Activated CD8-positive, alpha-beta memory T cell treated with anti-CD3 and anti-CD28 coated beads, Interleukin-2, amount 10 ng/mL, durations not matched to agents 7 days and 5 days (primary cell): ENCODE measurements around the gene SHISA6. TPM values are rescaled to one million over a fixed set of nuclear protein-coding genes. Genes with fewer than 3 reads are reported as not detected.

Experiments used
- ATAC-seq: fragments of 150-1000 bp; cut with Tn5 transposase; one replicate; pipeline ENCODE4 v1.10.0; 2021; ENCODE audit warnings: moderate library complexity
- CTCF ChIA-PET: fragments of 350-600 bp; sonication (Branson Sonifier 250); formaldehyde crosslinking; loops from one replicate; lab custom pipeline; 2021; ENCODE audit warnings: antibody characterized with exemption; lab: Charles Lee
- DNase-seq: peaks from one replicate; pipeline ENCODE4 v3.0.0-alpha.2; 2020
- H3K27ac Mint-ChIP-seq: one replicate; pipeline ENCODE4 v1.8.0; 2021; ENCODE audit warnings: mild to moderate bottlenecking, mixed read lengths
- H3K27me3 Mint-ChIP-seq: one replicate; pipeline ENCODE4 v1.8.0; 2021; ENCODE audit warnings: mixed read lengths
- H3K36me3 Mint-ChIP-seq: one replicate; pipeline ENCODE4 v1.8.0; 2021; ENCODE audit warnings: mild to moderate bottlenecking, mixed read lengths
- H3K4me1 Mint-ChIP-seq: one replicate; pipeline ENCODE4 v1.8.0; 2021; ENCODE audit warnings: mixed read lengths
- H3K4me3 Mint-ChIP-seq: one replicate; pipeline ENCODE4 v1.8.0; 2021; ENCODE audit warnings: mild to moderate bottlenecking, moderate library complexity, mixed read lengths
- H3K9me3 Mint-ChIP-seq: one replicate; pipeline ENCODE4 v1.8.0; 2022; ENCODE audit warnings: low read depth, mixed read lengths
- total RNA-seq, 2 experiments: library from RNA; stranded (reverse); gene quantifications; one replicate each; pipeline ENCODE4 v1.2.3, GENCODE V29; 2021

The SHISA6 gene
- total RNA-seq, 2 experiments from 2014 or later: not detected

DNA sequence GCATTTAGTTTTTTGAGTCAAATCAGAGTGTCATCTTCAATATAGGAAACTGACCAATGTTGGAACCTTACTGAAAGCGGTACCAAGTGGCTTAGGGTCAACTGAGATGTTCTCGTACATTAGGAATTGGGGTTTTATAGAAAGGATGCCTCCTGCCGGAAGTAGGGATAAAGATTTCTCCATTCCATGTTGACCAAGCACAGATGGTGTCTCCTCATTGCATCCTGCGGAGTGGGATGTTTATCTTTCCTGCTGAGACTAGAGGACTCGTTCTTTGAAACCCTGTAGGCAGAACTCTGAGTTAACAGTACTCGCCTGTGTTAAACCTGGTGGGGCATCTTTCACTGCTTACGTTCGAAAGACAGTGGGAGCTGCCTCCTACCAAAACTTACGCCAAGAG is 1.4 kb downstream of the SHISA6 start:
- no peak for ATAC-seq
- CTCF ChIA-PET: no interaction called here
- H3K27ac Mint-ChIP-seq: no peak overlapping the region

DNA sequence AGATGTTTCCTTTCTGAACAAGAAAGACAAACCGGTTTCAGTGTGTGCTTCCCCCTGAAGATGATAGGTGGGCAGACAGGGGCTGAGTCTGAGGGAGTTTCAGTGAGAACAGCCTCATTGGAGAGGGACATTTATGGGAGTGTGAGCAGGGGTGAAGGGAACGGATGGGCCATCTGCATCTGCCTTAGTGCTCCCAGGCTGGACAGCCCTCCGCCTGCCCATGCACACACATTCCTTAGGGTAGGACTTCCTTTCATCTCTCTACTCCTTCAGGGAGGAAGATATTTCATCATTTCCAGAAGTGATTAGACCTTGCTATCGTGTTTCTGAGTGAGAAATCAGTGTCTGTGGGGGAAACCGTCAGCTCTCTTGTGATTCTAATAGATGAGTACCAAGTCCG is 3.8 kb downstream of the SHISA6 start:
- peaks cover 14% of the 10 kb centered on the region for H3K27me3 Mint-ChIP-seq
- CTCF ChIA-PET: no interaction called here
- no peak for DNase-seq
- H3K27ac Mint-ChIP-seq: no peak overlapping the region
- no peak for ATAC-seq
- no peaks in the 10 kb centered on the region for H3K9me3 Mint-ChIP-seq
- no peaks in the 10 kb centered on the region for H3K4me1 Mint-ChIP-seq
- H3K36me3 Mint-ChIP-seq: peaks cover 4% of the 10 kb centered on the region
- H3K4me3 Mint-ChIP-seq: no peak overlapping the region

More for the DNA sequence above, 1.4 kb downstream of the SHISA6 start:
- Mint-ChIP-seq H3K4me1 (no peaks in the 10 kb centered on the region), H3K27me3 (peaks cover 25% of the 10 kb centered on the region), H3K4me3 (no peak overlapping the region), H3K9me3 (no peaks in the 10 kb centered on the region), H3K36me3 (peaks cover 4% of the 10 kb centered on the region)
- no peak for DNase-seq

DNA sequence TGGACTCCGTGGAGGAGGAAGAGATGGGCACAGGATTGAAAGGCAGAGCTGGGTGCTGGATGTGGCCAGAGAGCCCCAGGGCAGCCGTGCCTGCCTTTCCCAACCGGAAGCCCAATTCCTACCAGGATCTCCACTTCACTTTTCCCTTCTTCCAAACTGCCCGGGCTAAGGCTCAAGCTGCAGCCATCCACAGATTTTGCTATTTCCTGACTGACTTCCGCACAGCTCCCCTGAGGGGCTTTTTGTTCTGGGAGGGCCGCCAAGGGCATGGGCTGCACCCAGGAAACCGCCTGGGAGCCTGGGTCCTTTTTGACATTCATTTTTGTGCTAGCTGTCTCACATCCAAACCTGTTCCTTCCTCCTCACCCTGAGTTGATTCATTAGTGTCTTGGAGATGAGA is 4.2 kb downstream of the SHISA6 start:
- no peaks in the 10 kb centered on the region for H3K4me1 Mint-ChIP-seq
- DNase-seq: no peak
- H3K4me3 Mint-ChIP-seq: no peak overlapping the region
- no peak for ATAC-seq
- H3K9me3 Mint-ChIP-seq: no peaks in the 10 kb centered on the region
- H3K36me3 Mint-ChIP-seq: peaks cover 4% of the 10 kb centered on the region
- CTCF ChIA-PET: no interaction called here
- H3K27ac Mint-ChIP-seq: no peak overlapping the region
- peaks cover 12% of the 10 kb centered on the region for H3K27me3 Mint-ChIP-seq

DNA sequence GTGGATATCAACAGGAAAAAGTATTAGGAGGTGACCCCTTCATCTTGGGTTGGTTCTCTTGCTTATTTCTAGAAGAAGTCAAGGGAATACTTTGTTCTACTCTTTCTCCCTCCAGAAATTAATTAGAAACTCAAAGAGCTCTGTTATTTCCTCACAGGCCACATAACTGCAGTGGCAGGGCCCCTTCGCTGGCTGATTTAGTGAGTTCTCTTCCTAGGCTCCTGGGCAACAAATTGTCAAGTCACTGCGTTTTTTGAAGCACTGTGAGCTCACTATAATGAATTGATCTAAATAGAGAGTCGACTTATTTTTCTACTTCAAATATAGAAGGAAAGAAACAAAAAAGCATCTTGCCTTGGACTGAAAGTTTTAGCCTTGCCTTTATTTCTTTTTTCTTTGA is 4.8 kb downstream of the SHISA6 start:
- CTCF ChIA-PET: no interaction called here
- H3K36me3 Mint-ChIP-seq: peaks cover 4% of the 10 kb centered on the region

DNA sequence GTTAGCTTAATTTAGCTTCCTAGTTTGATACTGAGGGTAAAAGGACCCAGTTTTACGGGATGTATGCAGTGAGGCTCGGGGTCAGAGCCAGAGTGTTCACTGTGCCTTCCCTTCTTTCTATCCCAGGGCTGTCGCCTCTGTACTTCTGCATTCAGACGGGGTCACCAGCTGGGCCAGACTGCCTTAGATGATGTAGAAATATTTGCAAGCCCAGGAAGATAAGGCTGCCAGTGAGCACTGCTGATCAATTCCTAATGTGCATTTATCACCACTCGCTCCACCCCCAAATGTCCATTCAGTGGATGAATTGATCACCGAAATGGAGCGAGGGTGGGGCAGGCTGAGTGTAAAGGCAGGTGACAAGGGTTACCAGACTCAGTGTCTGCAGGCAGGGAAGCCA is 9.1 kb downstream of the SHISA6 start:
- no peak for ATAC-seq

More for the DNA sequence above, 4.8 kb downstream of the SHISA6 start:
- ATAC-seq: no peak
- no peak for DNase-seq
- H3K4me1 Mint-ChIP-seq: no peaks in the 10 kb centered on the region
- no peak overlapping the region for H3K27ac Mint-ChIP-seq
- peaks cover 12% of the 10 kb centered on the region for H3K27me3 Mint-ChIP-seq
- H3K4me3 Mint-ChIP-seq: no peak overlapping the region
- H3K9me3 Mint-ChIP-seq: peaks cover under 1% of the 10 kb centered on the region

DNA sequence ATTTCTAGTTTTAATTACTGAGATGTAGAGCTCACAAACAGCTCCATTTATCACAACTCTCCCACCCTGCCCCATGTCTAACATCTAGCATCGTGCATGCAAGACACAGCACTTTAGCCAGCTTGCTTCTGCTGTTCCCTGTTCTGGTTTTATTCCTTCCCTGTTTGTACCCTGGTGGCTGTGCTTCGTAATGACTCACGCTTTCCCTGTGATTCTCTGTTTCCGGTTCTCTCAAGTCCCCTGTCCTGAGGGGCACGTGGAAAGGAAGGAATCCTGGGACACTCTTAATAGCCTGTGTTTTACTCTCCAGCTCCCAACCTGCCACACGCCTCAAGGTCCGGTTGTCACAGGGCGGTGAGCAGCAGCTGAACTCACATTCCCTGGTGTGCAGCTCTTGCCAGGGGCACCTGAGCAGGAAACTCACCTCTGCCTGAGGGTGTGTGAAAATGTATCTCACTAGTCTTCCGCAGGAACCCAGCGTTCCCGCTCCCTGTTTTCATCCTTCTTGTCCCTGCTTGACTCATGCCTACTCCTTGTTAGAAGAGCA is 10.6 kb downstream of the SHISA6 start:
- no peaks in the 10 kb centered on the region for H3K36me3 Mint-ChIP-seq
- no peak overlapping the region for H3K4me3 Mint-ChIP-seq
- H3K27ac Mint-ChIP-seq: no peak overlapping the region
- no peaks in the 10 kb centered on the region for H3K27me3 Mint-ChIP-seq
- peaks cover 2% of the 10 kb centered on the region for H3K9me3 Mint-ChIP-seq
- ATAC-seq (no peak), DNase-seq (no peak)
- no peaks in the 10 kb centered on the region for H3K4me1 Mint-ChIP-seq
- CTCF ChIA-PET: no interaction called here

More for the DNA sequence above, 9.1 kb downstream of the SHISA6 start:
- CTCF ChIA-PET: no interaction called here
- DNase-seq: no peak
- Mint-ChIP-seq H3K4me3 (no peak overlapping the region), H3K4me1 (no peaks in the 10 kb centered on the region), H3K27me3 (no peaks in the 10 kb centered on the region), H3K27ac (no peak overlapping the region), H3K9me3 (peaks cover 2% of the 10 kb centered on the region), H3K36me3 (no peaks in the 10 kb centered on the region)

DNA sequence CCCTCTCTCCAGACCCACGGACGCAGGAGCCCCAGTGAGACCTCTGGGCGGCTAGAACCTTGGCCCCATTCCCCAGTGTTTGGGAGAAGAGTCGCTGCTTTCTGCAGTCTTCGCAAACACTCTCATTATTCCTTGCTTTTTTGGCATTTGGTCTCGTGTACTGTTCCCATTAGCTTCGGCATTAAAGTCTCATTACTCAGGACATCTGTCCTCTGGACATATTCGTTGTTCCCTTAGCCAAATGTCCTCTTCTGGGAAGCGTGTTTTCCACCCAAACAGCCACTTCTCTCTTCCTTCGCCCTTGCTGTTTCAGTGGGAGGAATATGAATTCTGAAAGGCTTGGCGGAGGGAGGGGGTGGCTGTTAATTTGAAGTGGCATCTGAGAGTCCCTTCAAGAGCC is 11.1 kb downstream of the SHISA6 start:
- Mint-ChIP-seq H3K36me3 (no peaks in the 10 kb centered on the region), H3K27me3 (no peaks in the 10 kb centered on the region), H3K9me3 (peaks cover 2% of the 10 kb centered on the region), H3K27ac (no peak overlapping the region), H3K4me1 (no peaks in the 10 kb centered on the region), H3K4me3 (no peak overlapping the region)
- DNase-seq: no peak
- CTCF ChIA-PET: no interaction called here
- ATAC-seq: no peak

DNA sequence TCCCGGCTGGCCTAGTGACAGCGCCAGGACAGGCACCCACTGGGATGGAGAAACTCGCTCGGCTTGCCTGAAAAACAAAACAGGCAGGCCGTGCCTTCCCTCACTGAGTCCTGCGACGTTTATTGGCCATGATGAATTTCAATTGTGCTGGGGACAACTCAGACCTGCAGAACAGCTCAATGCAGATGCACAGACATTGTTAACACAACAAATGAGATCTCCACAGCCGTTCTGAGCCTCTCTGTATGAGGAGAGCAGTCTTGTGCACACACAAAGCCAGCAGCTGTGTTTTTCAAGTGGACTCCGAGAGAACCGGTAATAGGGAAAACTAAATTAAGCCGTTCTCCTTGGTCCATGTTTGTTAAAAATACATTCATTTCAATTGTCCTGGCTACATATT is 15.9 kb downstream of the SHISA6 start:
- CTCF ChIA-PET: no interaction called here
- ATAC-seq: no peak
- no peaks in the 10 kb centered on the region for H3K27me3 Mint-ChIP-seq
- H3K36me3 Mint-ChIP-seq: no peaks in the 10 kb centered on the region
- no peak for DNase-seq
- no peaks in the 10 kb centered on the region for H3K4me1 Mint-ChIP-seq
- no peak overlapping the region for H3K4me3 Mint-ChIP-seq
- no peak overlapping the region for H3K27ac Mint-ChIP-seq
- H3K9me3 Mint-ChIP-seq: no peaks in the 10 kb centered on the region

DNA sequence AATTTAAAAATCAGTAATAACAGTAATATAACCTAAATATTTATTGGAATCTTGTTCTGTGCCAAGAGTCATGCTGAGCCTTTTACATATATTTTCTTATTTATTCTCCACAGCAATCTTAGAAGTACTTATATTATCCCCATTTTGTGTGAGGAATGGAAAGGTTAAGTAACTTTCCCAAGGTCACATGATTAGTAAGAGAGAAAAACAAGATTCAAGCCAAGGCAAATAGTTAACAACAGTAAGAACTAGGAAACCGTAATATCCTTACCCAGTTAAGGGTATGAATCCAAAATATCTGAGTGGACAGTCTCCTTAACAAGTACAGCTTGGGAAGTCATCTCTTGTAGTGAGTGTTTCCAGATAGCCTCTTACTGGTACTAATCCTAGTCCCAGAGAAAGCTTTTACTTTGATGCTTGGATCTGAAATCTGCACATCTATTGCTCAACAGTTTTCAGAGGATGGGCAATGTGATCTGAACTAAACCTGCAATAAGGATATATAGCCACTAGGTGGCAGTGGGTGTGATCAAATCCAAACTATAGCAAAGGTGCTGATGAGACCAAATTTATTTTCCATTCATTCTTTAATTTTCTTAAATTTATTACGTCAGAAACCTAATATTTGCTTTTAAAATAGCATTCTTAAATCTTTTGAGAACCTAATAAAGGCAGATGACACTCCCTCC is 23.3 kb downstream of the SHISA6 start:
- ATAC-seq (no peak), DNase-seq (no peak)
- CTCF ChIA-PET: interaction anchor here (0.6 kb wide), 1 partner anchor 1972 kb away, joined by 3 read pairs; no protein-coding TSS in a partner anchor
- H3K36me3 Mint-ChIP-seq: no peaks in the 10 kb centered on the region
- H3K27me3 Mint-ChIP-seq: no peaks in the 10 kb centered on the region
- H3K27ac Mint-ChIP-seq: no peak overlapping the region
- H3K4me3 Mint-ChIP-seq: no peak overlapping the region
- H3K9me3 Mint-ChIP-seq: peaks cover 19% of the 10 kb centered on the region
- H3K4me1 Mint-ChIP-seq: no peaks in the 10 kb centered on the region

DNA sequence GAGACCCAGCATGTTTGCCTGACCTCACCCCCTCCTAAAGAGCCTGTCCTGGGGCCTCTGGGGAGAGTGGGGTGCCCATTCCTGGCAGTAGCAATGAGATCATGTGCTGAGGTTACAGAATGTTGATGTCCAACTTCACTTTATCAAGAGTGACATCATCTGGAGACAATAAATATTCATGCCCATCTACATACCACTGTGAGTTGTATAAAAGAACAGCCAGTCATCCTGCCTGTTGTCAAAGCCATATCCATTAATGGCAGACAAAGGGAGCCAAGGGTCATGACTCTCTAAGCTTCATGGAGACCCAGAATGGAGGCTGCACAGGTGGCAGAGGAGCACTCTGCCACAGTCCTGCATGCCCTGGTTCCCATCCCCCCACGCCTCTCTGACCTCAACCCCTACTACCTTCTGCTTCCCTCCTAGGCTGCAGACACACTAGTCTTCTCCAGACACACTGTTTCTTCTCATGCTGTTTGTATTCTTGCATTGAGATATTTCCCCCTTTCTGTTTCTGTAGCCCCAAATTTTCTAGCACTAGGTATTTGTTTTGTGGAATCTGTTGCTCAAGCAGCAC is 27.1 kb downstream of the SHISA6 start:
- peaks cover 20% of the 10 kb centered on the region for H3K9me3 Mint-ChIP-seq
- ATAC-seq (no peak), DNase-seq (no peak)
- H3K4me3 Mint-ChIP-seq: no peak overlapping the region
- H3K27ac Mint-ChIP-seq: no peak overlapping the region
- CTCF ChIA-PET: no interaction called here
- no peaks in the 10 kb centered on the region for H3K4me1 Mint-ChIP-seq
- no peaks in the 10 kb centered on the region for H3K36me3 Mint-ChIP-seq
- H3K27me3 Mint-ChIP-seq: no peaks in the 10 kb centered on the region

DNA sequence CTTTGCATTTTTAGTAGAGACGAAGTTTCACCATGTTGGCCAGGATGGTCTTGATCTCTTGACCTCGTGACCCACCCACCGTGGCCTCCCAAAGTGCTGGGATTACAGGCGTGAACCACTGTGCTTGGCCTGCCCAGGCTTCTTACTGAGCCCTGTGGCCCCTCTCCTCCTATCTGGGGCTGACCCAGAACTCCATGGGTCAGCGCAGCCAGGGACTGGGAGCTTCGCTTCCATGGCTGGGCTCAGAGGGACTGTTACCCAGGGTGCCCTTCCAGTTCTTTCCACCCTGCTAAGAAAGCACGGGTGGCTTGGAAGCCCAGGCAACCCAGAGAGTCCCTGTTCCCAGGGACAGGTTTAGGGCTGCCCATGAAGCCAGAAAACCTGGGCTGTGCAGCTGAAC is 28.2 kb downstream of the SHISA6 start:
- H3K9me3 Mint-ChIP-seq: peaks cover 13% of the 10 kb centered on the region
- H3K36me3 Mint-ChIP-seq: no peaks in the 10 kb centered on the region
- DNase-seq (no peak), ATAC-seq (no peak)
- H3K27ac Mint-ChIP-seq: no peak overlapping the region
- no peak overlapping the region for H3K4me3 Mint-ChIP-seq
- H3K4me1 Mint-ChIP-seq: no peaks in the 10 kb centered on the region
- H3K27me3 Mint-ChIP-seq: no peaks in the 10 kb centered on the region
- CTCF ChIA-PET: no interaction called here

DNA sequence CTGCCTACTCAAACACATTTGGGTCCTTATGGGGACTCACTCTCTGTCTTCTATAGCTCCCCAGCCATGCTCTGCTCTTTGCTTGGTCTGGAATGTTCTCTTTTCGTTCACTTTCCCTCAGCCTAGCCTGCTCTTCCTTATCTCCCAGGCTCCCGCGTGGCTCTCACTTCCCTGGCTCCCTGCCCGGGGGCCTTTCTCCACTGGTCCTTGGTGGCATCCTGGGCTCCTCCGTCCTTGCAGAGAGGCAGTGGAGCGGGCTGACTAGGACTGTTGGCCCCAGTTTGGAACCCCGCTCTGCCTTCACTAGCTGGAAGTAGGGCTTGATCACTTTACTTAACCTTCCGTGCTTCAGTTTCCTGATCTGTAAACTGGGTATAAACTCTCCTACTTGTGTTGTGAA is 31.2 kb downstream of the SHISA6 start:
- ATAC-seq (no peak), DNase-seq (no peak)
- Mint-ChIP-seq H3K27ac (no peak overlapping the region), H3K4me3 (no peak overlapping the region), H3K4me1 (no peaks in the 10 kb centered on the region), H3K9me3 (peaks cover 11% of the 10 kb centered on the region), H3K27me3 (no peaks in the 10 kb centered on the region), H3K36me3 (no peaks in the 10 kb centered on the region)
- CTCF ChIA-PET: no interaction called here

DNA sequence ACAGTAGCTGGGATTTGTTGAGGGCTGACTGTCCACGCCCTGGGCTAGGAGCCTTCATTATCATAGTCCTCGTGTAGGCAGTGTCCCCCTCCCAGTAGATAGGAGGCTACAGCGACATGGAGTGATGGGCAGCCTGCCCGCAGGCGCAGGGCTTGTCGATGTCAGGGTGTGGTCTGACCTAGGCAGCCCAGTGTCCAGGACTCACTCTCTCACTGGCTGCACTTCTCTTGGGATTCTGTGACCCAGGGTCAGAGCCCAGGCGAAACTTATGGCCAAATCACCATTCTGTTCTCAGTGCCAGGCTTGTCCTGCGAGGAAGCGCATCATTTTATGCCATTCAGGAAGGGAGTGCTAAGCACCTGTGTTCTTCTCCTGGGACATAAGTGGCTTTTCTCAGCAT is 32.6 kb downstream of the SHISA6 start:
- no peak for DNase-seq
- CTCF ChIA-PET: no interaction called here
- H3K4me1 Mint-ChIP-seq: no peaks in the 10 kb centered on the region
- H3K4me3 Mint-ChIP-seq: no peak overlapping the region
- H3K9me3 Mint-ChIP-seq: peaks cover 10% of the 10 kb centered on the region
- no peaks in the 10 kb centered on the region for H3K27me3 Mint-ChIP-seq
- H3K36me3 Mint-ChIP-seq: no peaks in the 10 kb centered on the region
- no peak for ATAC-seq
- no peak overlapping the region for H3K27ac Mint-ChIP-seq

DNA sequence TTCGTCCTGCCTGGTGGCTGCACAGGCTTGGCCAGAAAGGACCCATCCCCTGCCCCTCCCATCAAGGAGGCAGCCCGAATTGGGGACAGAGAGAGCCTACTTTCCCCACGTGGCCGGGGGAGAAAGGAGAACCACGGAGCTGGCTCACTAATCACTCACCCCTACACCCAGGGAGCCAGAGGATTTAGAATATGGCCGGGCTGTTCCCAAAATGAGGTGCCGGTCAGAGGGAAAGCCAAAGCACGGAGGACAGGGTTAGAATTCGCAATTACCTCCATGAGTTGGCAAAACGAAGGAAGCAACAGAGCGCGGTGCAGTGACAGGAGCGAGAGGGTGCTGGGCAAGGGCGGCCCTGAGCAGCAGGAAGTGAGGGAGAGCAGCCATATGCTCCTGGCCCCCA is 33.1 kb downstream of the SHISA6 start:
- no peaks in the 10 kb centered on the region for H3K36me3 Mint-ChIP-seq

More for the DNA sequence above, 33.1 kb downstream of the SHISA6 start:
- no peaks in the 10 kb centered on the region for H3K27me3 Mint-ChIP-seq
- DNase-seq (no peak), ATAC-seq (no peak)
- no peak overlapping the region for H3K4me3 Mint-ChIP-seq
- no peak overlapping the region for H3K27ac Mint-ChIP-seq
- peaks cover 10% of the 10 kb centered on the region for H3K9me3 Mint-ChIP-seq
- no peaks in the 10 kb centered on the region for H3K4me1 Mint-ChIP-seq
- CTCF ChIA-PET: no interaction called here
